Measurements from ENCODE around the gene AKAP14.

Gene AKAP14

DNA sequence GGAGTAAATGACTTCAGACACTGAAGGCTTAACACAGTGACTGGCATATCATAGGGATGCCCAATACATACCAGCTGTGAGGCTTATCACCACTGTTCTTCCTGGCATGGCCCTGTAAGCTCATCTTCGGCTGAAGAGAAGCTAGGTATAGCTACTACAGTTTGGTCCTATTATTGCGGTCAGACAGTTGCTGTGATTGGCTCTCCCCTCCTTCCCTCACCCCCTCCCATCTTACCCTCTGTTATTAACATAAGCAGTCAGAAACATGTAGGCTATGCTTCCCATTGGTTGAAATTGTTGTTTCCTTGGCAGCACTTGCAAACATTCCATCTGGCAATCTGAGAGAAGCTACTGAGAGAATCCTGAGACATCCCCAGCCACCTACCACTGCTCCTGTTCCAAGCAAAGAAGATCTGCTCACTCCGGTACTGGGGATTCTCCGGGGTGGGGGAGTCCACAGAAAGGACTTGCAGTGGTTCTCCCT lies at the start of gene AKAP14:
AKAP14 (plus strand) TSS at position 51 of the 484 bp plus-strand sequence. CDS start 7,331 bp downstream, outside the sequence.
- peak; percentile 42 for DNase-seq (ENCODE audit: low read depth)
- TF ChIP-seq, protein P1, sequence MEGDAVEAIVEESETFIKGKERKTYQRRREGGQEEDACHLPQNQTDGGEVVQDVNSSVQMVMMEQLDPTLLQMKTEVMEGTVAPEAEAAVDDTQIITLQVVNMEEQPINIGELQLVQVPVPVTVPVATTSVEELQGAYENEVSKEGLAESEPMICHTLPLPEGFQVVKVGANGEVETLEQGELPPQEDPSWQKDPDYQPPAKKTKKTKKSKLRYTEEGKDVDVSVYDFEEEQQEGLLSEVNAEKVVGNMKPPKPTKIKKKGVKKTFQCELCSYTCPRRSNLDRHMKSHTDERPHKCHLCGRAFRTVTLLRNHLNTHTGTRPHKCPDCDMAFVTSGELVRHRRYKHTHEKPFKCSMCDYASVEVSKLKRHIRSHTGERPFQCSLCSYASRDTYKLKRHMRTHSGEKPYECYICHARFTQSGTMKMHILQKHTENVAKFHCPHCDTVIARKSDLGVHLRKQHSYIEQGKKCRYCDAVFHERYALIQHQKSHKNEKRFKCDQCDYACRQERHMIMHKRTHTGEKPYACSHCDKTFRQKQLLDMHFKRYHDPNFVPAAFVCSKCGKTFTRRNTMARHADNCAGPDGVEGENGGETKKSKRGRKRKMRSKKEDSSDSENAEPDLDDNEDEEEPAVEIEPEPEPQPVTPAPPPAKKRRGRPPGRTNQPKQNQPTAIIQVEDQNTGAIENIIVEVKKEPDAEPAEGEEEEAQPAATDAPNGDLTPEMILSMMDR (conservative IDR thresholded peaks at IDR 0.05; ENCODE audit: low read depth, low read length): no peak
- no peak within 1 kb of the TSS for H3K4me3 ChIP-seq (ENCODE audit: low read depth, low read length)

DNA sequence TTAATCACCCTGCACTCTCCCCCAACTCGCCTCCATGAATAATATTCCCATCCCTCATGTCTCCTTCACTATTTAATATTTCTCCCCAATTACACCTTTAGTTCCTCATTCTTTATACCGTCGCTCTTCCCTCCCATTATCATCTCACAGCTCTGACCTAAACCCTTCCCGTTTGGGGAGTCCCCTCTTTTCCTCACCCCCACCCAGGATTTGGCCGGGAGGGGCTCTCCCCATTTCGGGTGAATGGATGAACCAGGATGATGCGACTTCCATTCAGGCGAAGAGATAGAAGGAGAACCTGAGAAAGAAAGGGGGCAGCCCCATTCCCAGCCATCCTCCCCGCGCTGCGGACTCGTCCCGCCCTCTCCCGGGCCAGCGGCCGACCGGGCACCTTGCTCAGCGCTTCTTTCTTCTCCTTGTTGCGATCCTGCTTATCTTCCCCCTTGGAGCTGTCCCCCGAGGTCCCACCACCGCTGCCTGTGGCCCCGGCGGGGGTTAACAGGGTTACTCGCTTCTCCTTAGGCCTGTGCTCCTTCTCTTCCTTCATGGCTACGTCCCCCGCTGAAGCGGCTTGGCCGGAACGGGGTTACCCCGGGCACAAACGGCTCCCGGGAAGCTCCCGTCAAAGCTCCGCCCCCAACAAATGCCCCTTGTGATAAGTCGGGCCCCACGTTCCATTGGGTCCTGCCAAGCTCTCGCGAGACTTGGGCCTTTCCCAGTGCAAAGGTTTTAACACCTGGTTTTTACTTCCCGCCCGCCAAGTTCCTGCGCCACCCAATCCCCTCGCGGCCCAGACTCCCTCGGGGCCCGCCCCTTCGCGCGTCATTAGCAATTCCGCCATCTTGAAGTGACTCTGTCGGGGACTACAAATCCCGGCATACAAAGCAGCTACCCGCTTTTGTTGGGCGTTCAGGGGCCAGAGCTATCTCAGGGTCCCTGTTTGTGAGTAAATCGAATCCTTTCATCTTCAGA lies 43.0 kb upstream of the AKAP14 start, which contains the start of gene UPF3B:
UPF3B (minus strand) TSS at position 582 of the 972 bp plus-strand sequence; CDS start at position 547, 35 bp downstream.
- peak; percentile 99 for DNase-seq (ENCODE audit: low read depth)
- peak within 1 kb of the TSS; percentile 79 for H3K4me3 ChIP-seq (ENCODE audit: low read depth, low read length)
- TF ChIP-seq, protein P1 (conservative IDR thresholded peaks at IDR 0.05; ENCODE audit: low read depth, low read length): no peak

- DNase-seq (ENCODE audit: low read depth): peak; percentile 6
- H3K4me3 ChIP-seq (ENCODE audit: low read depth, low read length): peak overlapping the region; percentile 56
- TF ChIP-seq, protein P1 (conservative IDR thresholded peaks at IDR 0.05; ENCODE audit: low read depth, low read length): no peak
These were observed 42.2 kb upstream of the AKAP14 start for GRCh38 chrX:119853444-119853843.

GRCh38 chrX:119870626-119871131 lies 25.0 kb upstream of the AKAP14 start:
- H3K4me3 ChIP-seq (ENCODE audit: low read depth, low read length): peak overlapping the region; percentile 78
- no peak for DNase-seq (ENCODE audit: low read depth)
- TF ChIP-seq, protein P1 (conservative IDR thresholded peaks at IDR 0.05; ENCODE audit: low read depth, low read length): no peak

- DNase-seq (ENCODE audit: low read depth): no peak
- peak overlapping the region; percentile 78 for H3K4me3 ChIP-seq (ENCODE audit: low read depth, low read length)
- TF ChIP-seq, protein P1 (conservative IDR thresholded peaks at IDR 0.05; ENCODE audit: low read depth, low read length): no peak
These were observed 24.5 kb upstream of the AKAP14 start for GRCh38 chrX:119871245-119871598.

DNA sequence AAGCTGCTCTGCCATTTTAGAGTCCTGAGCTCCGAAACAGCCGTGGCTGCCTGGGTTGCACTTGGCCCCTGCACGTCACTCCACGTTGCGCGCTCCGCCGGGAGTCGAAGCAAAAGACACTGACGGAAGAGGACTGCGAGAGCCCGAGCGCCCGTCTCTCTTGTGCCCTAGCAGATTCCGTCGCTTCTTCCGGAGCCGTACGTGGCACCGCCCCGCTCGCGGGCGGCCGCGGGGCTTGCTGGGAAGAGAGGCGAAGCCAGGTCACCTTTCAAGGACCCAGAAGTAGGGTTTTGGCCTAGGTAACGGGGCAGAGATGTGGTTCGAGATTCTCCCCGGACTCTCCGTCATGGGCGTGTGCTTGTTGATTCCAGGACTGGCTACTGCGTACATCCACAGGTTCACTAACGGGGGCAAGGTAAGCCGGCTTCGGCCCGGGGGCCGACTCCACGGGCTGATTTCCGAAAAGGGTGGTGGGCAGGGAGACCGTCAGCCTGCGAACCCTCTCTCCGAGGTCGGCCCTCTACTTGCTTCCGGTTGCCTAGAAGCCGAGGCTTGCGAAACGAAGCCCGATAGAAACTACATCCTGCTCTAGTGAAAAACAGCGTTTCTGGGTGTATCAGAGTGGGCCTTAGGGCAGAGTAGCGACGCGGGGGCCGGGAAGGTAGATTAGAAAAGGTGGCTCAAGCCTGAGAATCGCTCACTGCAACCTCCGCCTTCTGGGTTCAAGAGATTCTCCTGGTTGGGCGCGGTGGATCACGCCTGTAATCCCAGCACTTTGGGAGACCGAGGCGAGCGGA lies 23.9 kb upstream of the AKAP14 start, which contains the start of the genes NDUFA1 and RNF113A:
NDUFA1 (plus strand) TSS at position 234 of the 797 bp plus-strand sequence; CDS start at position 314, 80 bp downstream.
RNF113A (minus strand) TSS at position 135 of the 797 bp plus-strand sequence; CDS start at position 15, 120 bp downstream.
- H3K4me3 ChIP-seq (ENCODE audit: low read depth, low read length): peak within 1 kb of the TSS; percentile 78
- TF ChIP-seq, protein P1 (conservative IDR thresholded peaks at IDR 0.05; ENCODE audit: low read depth, low read length): no peak
- peak; percentile 88 for DNase-seq (ENCODE audit: low read depth)
